Measurements from ENCODE around the gene GPM6B.

The GPM6B gene

GRCh38 chrX:13721371-13721770, 95.5 kb downstream of the GPM6B start:
- TF ChIP-seq PAX5 (IDR thresholded peaks at IDR 0.05; ENCODE audit: insufficient read depth, low read length, severe bottlenecking) = no peak
- TF ChIP-seq TAF1 (IDR thresholded peaks at IDR 0.05; ENCODE audit: low read depth, low read length) = no peak
- no peak for TF ChIP-seq POLR2A (IDR thresholded peaks at IDR 0.05; ENCODE audit: low read depth, low read length)
- no peak for TF ChIP-seq POU2F2 (IDR thresholded peaks at IDR 0.05; ENCODE audit: low read depth, low read length)
- TF ChIP-seq POLR2AphosphoS5 (IDR thresholded peaks at IDR 0.05; ENCODE audit: low read depth, low read length) = no peak
- TF ChIP-seq SPI1 (IDR thresholded peaks at IDR 0.05; ENCODE audit: low read depth, low read length) = no peak
- FAIRE-seq (no peak), DNase-seq (ENCODE audit: insufficient read length, low spot score) (no peak)
